IPS-15b (cell line): ENCODE results near the gene LIFR.
"Not testable (repeated sequence)": the region's sequence is repeated elsewhere in the genome, so short reads cannot be mapped to it uniquely, and the experiment has no call there.

Experiments used
- H3K27me3 ChIP-seq: one replicate; pipeline ENCODE4 v1.6.1; 2013; ENCODE audit warnings: low read length; ENCODE audit not compliant: control insufficient read depth, insufficient read depth
- H3K36me3 ChIP-seq: one replicate; pipeline ENCODE4 v1.6.1; 2013; ENCODE audit warnings: low read length; ENCODE audit not compliant: control insufficient read depth, insufficient read depth
- H3K4me1 ChIP-seq: one replicate; pipeline ENCODE4 v1.6.1; 2013; ENCODE audit warnings: mild to moderate bottlenecking, low read length; ENCODE audit not compliant: control insufficient read depth, insufficient read depth
- H3K4me3 ChIP-seq: one replicate; pipeline ENCODE4 v1.5.1; 2013; ENCODE audit warnings: low read depth, low read length
- H3K9ac ChIP-seq: one replicate; pipeline ENCODE4 v1.6.1; 2013; ENCODE audit warnings: low read depth, mild to moderate bottlenecking, low read length
- H3K9me3 ChIP-seq: one replicate; pipeline ENCODE4 v1.6.1; 2013; ENCODE audit warnings: mild to moderate bottlenecking, low read length; ENCODE audit not compliant: control insufficient read depth, insufficient read depth

The LIFR gene

DNA sequence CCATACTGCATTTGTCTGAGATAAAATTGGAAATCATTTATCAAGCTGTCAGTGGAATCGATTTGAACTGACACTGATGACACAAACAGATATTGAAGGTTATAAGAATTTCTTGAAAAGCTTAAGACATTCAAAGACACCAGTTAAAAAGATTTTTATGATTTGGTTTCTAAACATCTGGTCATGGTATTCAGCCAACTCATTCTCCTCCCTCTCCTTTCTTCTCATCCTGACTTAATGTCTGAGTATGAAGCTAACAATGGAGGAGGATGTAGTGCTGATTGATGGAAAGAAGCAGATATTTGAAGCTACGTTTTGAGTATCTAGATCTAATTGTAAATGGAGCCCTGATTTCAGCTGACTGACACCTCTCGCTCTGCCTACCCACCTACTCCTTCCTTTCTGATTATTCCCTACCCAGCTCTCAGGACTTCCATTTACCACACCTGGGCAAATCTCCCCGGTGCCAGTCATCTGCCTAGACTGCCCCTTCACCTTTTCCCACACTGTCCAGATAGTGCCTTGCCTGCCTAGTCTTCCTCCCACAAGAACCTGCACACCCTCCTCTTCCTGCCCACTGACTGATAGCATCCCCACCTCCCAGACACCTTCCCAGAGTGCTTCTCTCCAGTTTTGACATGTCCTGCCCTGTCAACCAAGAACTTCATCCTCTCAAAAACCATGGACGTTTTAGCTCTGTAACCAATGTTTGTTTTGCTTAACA lies 20.7 kb upstream of the LIFR start:
- H3K27me3 ChIP-seq = no peaks in the 10 kb centered on the region

DNA sequence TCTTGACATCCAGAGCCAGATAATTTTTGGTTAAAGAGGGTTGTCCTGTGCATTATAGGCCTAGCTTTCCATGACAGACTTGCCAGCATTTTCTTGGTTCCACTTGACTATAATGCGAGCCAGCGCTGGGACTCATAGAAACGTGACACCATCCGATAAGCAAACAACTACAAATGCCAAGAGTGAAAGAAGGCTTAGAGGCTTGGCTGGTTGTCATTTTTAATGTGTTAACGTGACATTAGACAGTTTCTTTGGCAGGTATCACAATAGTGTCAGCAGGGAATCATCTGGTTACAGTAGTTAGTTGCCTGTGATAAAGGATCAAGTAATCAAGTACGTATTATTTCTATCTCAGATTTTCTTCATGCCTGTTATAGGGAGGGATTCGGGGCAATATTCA lies 20.0 kb upstream of the LIFR start:
- Histone ChIP-seq H3K9me3 (no peaks in the 10 kb centered on the region), H3K9ac (no peak overlapping the region), H3K36me3 (no peaks in the 10 kb centered on the region), H3K27me3 (no peaks in the 10 kb centered on the region), H3K4me3 (no peak overlapping the region), H3K4me1 (no peaks in the 10 kb centered on the region)

More for the DNA sequence above, 20.7 kb upstream of the LIFR start:
- H3K36me3 ChIP-seq = no peaks in the 10 kb centered on the region
- H3K9me3 ChIP-seq = no peaks in the 10 kb centered on the region
- no peaks in the 10 kb centered on the region for H3K4me1 ChIP-seq
- no peak overlapping the region for H3K4me3 ChIP-seq
- no peak overlapping the region for H3K9ac ChIP-seq

DNA sequence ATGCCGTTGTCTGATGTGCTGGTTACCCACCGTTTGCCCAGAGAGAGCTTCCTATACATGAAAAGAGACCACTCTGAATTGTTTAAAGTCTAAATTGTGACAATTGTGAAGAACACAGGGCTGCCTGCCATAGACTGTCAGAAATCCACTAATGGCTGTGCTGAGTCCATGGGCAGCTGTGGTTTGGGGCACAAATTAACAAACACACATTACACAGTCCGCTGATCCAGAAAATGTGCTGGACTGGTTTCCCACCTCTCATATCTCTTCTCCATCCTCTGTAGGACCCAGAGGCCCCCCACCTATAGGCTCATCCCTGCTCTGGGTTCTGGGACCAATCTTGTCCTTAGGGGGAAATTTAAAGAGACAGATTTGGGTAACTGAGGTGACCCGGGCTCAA lies 19.0 kb upstream of the LIFR start:
- Histone ChIP-seq H3K36me3 (no peaks in the 10 kb centered on the region), H3K27me3 (no peaks in the 10 kb centered on the region), H3K9me3 (no peaks in the 10 kb centered on the region), H3K4me3 (no peak overlapping the region), H3K9ac (no peak overlapping the region), H3K4me1 (no peaks in the 10 kb centered on the region)

DNA sequence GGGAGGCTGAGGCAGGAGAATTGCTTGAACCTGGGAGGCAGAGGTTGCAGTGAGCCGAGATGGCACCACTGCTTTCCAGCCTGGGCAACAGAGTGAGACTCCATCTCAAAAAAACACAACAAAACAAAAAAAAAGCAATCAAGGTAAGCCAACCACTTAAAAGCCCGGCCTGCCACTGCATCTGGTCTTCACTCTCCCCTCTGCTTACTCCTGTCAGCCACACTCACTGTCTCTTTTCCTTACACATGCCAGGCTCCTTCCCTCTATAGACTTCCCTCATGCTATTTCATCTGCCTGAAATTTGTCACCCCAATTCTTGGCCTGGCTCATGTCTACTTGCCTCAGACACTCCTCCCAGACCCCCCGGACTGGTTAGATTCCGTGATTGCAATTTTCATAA lies 17.6 kb upstream of the LIFR start:
- Histone ChIP-seq H3K9me3 (no peaks in the 10 kb centered on the region), H3K4me1 (no peaks in the 10 kb centered on the region), H3K4me3 (no peak overlapping the region), H3K36me3 (no peaks in the 10 kb centered on the region), H3K27me3 (no peaks in the 10 kb centered on the region), H3K9ac (no peak overlapping the region)

DNA sequence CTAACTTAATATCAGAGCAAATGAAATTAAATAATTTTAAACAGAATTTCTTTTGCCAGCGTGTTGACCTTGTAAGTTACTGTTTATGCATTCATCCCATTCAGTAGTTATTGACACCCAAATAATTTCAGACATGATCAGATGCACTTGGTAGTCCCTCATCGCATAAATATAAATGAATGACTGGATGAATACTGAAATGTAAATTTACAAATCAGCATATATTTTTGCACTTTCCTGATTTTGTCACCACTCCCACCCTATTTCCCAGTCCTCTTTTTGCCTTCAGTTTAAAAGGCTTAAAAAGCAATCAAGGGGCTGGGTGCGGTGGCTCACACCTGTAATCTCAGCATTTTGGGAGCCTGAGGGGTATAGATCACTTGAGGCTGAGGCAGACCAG lies 17.1 kb upstream of the LIFR start:
- Histone ChIP-seq H3K4me1 (no peaks in the 10 kb centered on the region), H3K4me3 (no peak overlapping the region), H3K27me3 (no peaks in the 10 kb centered on the region)

DNA sequence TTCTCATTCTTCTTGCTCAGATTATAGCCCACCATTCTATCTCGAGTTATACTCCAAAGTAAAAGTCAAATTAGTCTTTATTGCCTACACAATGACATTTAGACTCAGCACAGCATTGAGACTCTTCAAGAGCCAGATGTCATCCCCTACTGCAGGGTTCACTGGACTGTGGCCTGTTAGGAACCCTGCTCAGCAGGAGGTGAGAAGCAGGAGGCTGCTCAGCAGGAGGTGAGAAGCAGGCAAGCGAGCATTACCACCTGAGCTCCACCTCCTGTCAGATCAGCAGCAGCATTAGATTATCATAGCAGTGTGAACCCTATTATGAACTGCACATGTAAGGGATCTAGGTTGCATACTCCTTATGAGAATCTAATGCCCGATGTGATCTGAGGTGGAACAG lies 12.7 kb upstream of the LIFR start:
- H3K36me3 ChIP-seq = no peaks in the 10 kb centered on the region
- H3K4me1 ChIP-seq = no peaks in the 10 kb centered on the region
- no peaks in the 10 kb centered on the region for H3K27me3 ChIP-seq
- H3K9ac ChIP-seq = no peak overlapping the region
- no peak overlapping the region for H3K4me3 ChIP-seq
- no peaks in the 10 kb centered on the region for H3K9me3 ChIP-seq

More for the DNA sequence above, 17.1 kb upstream of the LIFR start:
- Histone ChIP-seq H3K9me3 (no peaks in the 10 kb centered on the region), H3K36me3 (no peaks in the 10 kb centered on the region), H3K9ac (no peak overlapping the region)

DNA sequence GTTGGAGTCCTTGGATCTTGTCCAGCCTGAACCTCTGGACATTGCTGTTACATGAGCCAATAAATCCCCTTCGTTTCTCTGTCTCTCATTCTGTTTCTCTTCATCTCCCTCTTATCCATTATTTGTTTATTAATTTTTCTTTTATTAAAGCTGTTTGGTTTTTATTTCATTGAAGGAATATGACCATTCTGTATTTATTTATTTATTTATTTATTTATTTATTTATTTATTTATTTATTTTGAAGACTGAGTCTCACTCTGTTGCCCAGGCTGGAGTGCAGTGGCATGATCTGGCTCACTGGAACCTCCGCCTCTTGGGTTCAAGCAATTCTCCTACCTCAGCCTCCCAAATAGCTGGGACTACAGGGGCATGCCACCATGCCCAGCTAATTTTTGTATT lies 10.9 kb upstream of the LIFR start:
- not testable (repeated sequence) for H3K9ac ChIP-seq, H3K36me3 ChIP-seq, H3K4me1 ChIP-seq, H3K9me3 ChIP-seq, H3K4me3 ChIP-seq, H3K27me3 ChIP-seq

DNA sequence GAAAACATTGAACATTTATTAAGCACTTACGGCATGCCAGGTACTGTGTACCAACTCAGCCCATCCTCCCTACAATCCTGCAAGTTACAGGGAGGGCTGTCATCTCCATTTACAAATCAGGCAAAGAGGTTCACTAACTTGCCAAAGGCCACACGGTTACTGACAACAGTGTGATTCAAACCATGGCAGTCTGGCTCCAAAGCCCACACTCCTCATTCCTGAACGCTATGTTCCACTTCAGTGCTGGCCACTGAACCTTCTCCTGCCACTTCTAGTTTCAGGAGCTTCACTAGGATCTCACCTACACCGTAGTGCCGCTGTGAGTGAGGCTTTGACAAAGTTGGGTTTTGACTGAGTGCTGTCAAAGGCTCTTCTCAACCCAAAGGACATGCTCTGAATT lies 7.2 kb upstream of the LIFR start:
- Histone ChIP-seq H3K4me3 (no peak overlapping the region), H3K9ac (no peak overlapping the region), H3K9me3 (no peaks in the 10 kb centered on the region), H3K4me1 (no peaks in the 10 kb centered on the region), H3K36me3 (no peaks in the 10 kb centered on the region), H3K27me3 (no peaks in the 10 kb centered on the region)

DNA sequence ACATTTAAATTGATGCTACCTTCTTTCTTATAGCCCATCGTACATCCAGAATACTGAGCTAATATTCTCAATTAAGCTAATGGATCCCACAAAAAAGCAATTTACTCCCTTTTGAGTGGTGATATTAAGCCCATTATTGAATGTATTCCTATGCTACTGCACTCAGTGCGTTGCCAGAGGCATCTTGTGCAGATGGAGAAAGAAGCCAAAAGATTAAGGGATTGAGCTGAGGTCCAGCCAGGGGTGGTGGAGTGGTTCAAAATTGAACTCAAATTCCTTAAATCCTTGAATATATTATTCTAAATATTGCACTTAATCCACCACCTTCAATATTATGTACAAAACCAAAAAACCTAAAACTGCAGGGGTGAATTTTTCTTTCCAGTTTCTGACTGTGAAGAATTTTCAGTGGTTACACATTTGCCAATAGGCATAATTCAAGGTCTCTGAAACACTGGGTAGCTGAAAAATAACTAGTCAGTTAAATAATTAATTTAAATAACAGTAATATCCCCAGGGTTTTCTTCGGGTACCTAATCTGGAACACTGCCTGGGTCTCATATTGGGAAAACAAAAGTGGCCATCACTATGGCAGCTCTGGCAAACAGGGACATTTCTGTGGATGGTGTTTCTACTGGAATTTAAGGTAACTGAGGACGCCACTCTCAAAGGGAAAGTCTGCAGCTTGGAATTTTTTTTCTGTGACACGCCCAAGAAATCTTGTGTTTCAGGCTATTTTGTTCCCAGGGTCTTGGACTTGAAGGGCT lies 6.2 kb upstream of the LIFR start:
- no peak overlapping the region for H3K9ac ChIP-seq
- H3K9me3 ChIP-seq = no peaks in the 10 kb centered on the region
- no peaks in the 10 kb centered on the region for H3K36me3 ChIP-seq
- H3K4me3 ChIP-seq = no peak overlapping the region
- peaks cover 1% of the 10 kb centered on the region for H3K4me1 ChIP-seq
- H3K27me3 ChIP-seq = peaks cover 6% of the 10 kb centered on the region

DNA sequence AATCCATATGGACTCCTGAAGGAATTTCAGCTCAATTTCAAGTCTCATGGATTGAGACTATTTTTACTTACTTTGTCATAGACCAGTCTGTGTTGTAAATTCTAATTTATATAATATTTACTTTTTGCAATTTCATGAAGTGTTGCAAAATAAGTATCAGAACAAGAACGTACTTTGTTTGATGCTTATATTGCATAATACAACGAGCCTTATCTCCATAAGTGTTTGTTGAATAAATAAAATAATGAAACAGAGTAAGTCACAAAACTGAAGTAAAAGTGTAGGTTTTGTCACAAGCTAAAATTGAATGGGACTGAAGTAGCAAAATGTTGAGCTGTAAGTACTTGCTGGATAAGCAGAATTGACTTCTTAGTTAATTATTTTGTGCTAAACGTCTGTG lies 3.0 kb upstream of the LIFR start:
- Histone ChIP-seq H3K4me1 (peaks cover 6% of the 10 kb centered on the region), H3K36me3 (no peaks in the 10 kb centered on the region), H3K4me3 (no peak overlapping the region), H3K9ac (no peak overlapping the region), H3K27me3 (peaks cover 9% of the 10 kb centered on the region), H3K9me3 (no peaks in the 10 kb centered on the region)

DNA sequence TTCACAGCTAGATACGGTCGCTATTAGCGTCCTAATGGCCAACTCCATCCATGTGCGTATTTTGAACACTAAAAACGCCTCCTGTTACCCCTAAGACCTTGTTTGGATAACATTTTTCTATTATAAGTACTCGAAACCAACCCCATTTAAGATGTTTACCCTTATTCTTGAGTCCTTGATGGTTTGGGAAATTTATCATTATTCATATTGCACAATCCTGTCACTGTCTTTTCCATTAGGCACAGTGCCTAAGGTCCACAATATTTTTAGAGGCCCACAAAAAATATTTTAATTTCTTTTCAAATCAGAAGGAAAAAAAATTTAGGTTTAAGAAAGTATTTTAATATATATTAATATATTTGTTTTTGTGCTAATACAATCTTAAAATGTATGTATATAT lies 1.3 kb upstream of the LIFR start:
- Histone ChIP-seq H3K4me3 (peak overlapping the region; percentile 84), H3K27me3 (peaks cover 9% of the 10 kb centered on the region), H3K9ac (no peak overlapping the region), H3K4me1 (peaks cover 6% of the 10 kb centered on the region), H3K36me3 (no peaks in the 10 kb centered on the region), H3K9me3 (no peaks in the 10 kb centered on the region)

DNA sequence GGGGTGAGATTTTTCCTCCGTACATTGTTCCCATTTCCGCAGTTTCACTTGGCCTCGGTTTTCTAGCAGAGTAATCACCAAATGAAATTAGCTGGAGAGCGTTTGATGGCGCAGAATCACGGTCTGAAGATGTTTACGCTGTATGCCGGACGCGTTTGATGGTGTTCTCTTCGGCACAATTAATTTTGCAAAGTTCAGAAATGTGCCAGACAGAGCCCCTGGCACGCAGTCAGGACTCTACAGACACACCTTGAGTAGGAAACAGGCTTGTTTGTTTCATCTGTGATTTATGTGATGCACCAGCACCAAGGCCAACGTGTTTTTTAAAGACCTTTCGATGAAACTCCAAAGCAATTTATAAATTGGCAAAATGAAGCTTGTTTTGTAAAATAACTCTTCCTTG lies 863 bp upstream of the LIFR start:
- peak overlapping the region; percentile 84 for H3K4me3 ChIP-seq
- no peaks in the 10 kb centered on the region for H3K9me3 ChIP-seq
- H3K4me1 ChIP-seq = peaks cover 6% of the 10 kb centered on the region
- peaks cover 9% of the 10 kb centered on the region for H3K27me3 ChIP-seq
- H3K36me3 ChIP-seq = no peaks in the 10 kb centered on the region
- peak overlapping the region; percentile 82 for H3K9ac ChIP-seq
